HepG2 (cell line): ENCODE results near the gene IFT122. TPM values are rescaled to one million over a fixed set of nuclear protein-coding genes. Genes with fewer than 3 reads are reported as not detected.

Source experiments
- ATF5 ChIP-seq: sonication (generic); formaldehyde crosslinking; IDR thresholded peaks from 2 replicates; pipeline ENCODE4 v1.4.0; 2020; ENCODE audit warnings: mild to moderate bottlenecking, low read depth, missing genetic modification reagents
- CREBL2 ChIP-seq: sonication (generic); formaldehyde crosslinking; IDR thresholded peaks from 2 replicates; pipeline ENCODE4 v1.8.1; 2023; ENCODE audit warnings: missing genetic modification reagents, mild to moderate bottlenecking, borderline replicate concordance
- HBP1 ChIP-seq: IDR thresholded peaks from 2 replicates; pipeline ENCODE4 v1.6.1; 2016; ENCODE audit warnings: low read depth, control low read depth
- HMGXB3 ChIP-seq: sonication (generic); formaldehyde crosslinking; IDR thresholded peaks from 2 replicates; pipeline ENCODE4 v1.4.0; 2020; ENCODE audit warnings: missing genetic modification reagents, borderline replicate concordance
- HOXA3 ChIP-seq: sonication (generic); formaldehyde crosslinking; IDR thresholded peaks from 2 replicates; pipeline ENCODE4 v1.5.0; 2020; ENCODE audit warnings: missing genetic modification reagents
- KDM1A ChIP-seq: IDR thresholded peaks from 2 replicates; pipeline ENCODE4 v1.6.1; 2016; ENCODE audit warnings: missing compliant biosample characterization
- KDM3A ChIP-seq: IDR thresholded peaks from 2 replicates; pipeline ENCODE4 v1.6.1; 2018; ENCODE audit warnings: low read depth, missing compliant biosample characterization
- NFIB ChIP-seq: sonication (generic); formaldehyde crosslinking; IDR thresholded peaks from 2 replicates; pipeline ENCODE4 v1.9.0; 2021; ENCODE audit warnings: missing genetic modification reagents, mild to moderate bottlenecking, borderline replicate concordance
- ONECUT2 ChIP-seq: sonication (generic); formaldehyde crosslinking; IDR thresholded peaks from 2 replicates; pipeline ENCODE4 v1.4.0; 2020; ENCODE audit warnings: missing genetic modification reagents
- RARA ChIP-seq: IDR thresholded peaks from 2 replicates; pipeline ENCODE4 v1.6.1; 2016; ENCODE audit warnings: missing genetic modification reagents, missing compliant biosample characterization
- RFX3 ChIP-seq: IDR thresholded peaks from 2 replicates; pipeline ENCODE4 v1.6.1; 2016; ENCODE audit warnings: missing biosample characterization, missing genetic modification reagents
- SOX5 ChIP-seq: IDR thresholded peaks from 2 replicates; pipeline ENCODE4 v1.6.1; 2016; ENCODE audit warnings: borderline replicate concordance
- TOE1 ChIP-seq: sonication (generic); formaldehyde crosslinking; IDR thresholded peaks from 2 replicates; pipeline ENCODE4 v1.4.0; 2020; ENCODE audit warnings: mild to moderate bottlenecking, missing genetic modification reagents
- ZBTB10 ChIP-seq: sonication (generic); formaldehyde crosslinking; IDR thresholded peaks from 2 replicates; pipeline ENCODE4 v1.4.0; 2020; ENCODE audit warnings: missing genetic modification reagents, borderline replicate concordance
- ZBTB20 ChIP-seq: sonication (generic); formaldehyde crosslinking; IDR thresholded peaks from 2 replicates; pipeline ENCODE4 v1.8.1; 2023; ENCODE audit warnings: missing genetic modification reagents, low read depth, mild to moderate bottlenecking, borderline replicate concordance
- ZFP36L2 ChIP-seq: sonication (generic); formaldehyde crosslinking; IDR thresholded peaks from 2 replicates; pipeline ENCODE4 v1.4.0; 2020; ENCODE audit warnings: missing genetic modification reagents
- ZNF556 ChIP-seq: sonication (generic); formaldehyde crosslinking; IDR thresholded peaks from 2 replicates; pipeline ENCODE4 v1.4.0; 2020; ENCODE audit warnings: mild to moderate bottlenecking, missing genetic modification reagents, borderline replicate concordance
- ZNF598 ChIP-seq: sonication (generic); formaldehyde crosslinking; IDR thresholded peaks from 2 replicates; pipeline ENCODE4 v1.5.1; 2020; ENCODE audit warnings: mild to moderate bottlenecking, missing genetic modification reagents, borderline replicate concordance
- ZNF672 ChIP-seq: sonication (generic); formaldehyde crosslinking; IDR thresholded peaks from 2 replicates; pipeline ENCODE4 v1.8.1; 2022; ENCODE audit warnings: missing genetic modification reagents
- ZNF772 ChIP-seq: sonication (generic); formaldehyde crosslinking; IDR thresholded peaks from 2 replicates; pipeline ENCODE4 v1.5.0; 2020; ENCODE audit warnings: mild to moderate bottlenecking, missing genetic modification reagents
- polyA plus RNA-seq, 8 experiments: library from polyadenylated mRNA; depleted of rRNA in 3 of 8; stranded (reverse) in 7 of 8; unstranded in 1 of 8; fragments of >200 nt; fragmentation: Illumina TruSeq in 4 of 8; extraction: Trizol in 4 of 8; gene quantifications; 2 replicates each; pipeline versions ENCODE4 v1.2.1 to v1.2.3, GENCODE V29; 2011 to 2016; ENCODE audit warnings: low read depth in 4 of 8, missing spikeins in 1 of 8, mixed read lengths in 1 of 8; ENCODE audit not compliant: insufficient read depth in 1 of 8
- total RNA-seq, 5 experiments: library from RNA; depleted of rRNA; stranded (reverse); fragments of >200 nt; fragmentation: Illumina TruSeq; extraction: Trizol; gene quantifications; 2 replicates each; pipeline ENCODE4 v1.2.3, GENCODE V29; 2016; ENCODE audit warnings: low read depth in 1 of 5

IFT122 gene
- total and polyA plus RNA-seq, 2 of the 13 experiments (the other 11 are each of a cell fraction or from before 2014, with no cell fraction given), result 10.1 to 10.3 TPM

GRCh38 chr3:129490273-129490675 lies 50.2 kb downstream of the IFT122 start (continued):
- TF ChIP-seq ZBTB10 (CRISPR knock-in tag), result no peak
- 0 out of 2 replicates have a peak, but pooled peaks have one; percentile 12 for TF ChIP-seq RARA (CRISPR knock-in tag)
- no peak for TF ChIP-seq ZFP36L2 (CRISPR knock-in tag)
- TF ChIP-seq ZNF598 (CRISPR knock-in tag), result 0 out of 2 replicates have a peak, but pooled peaks have one; percentile 39
- no peak for TF ChIP-seq HMGXB3 (CRISPR knock-in tag)
- TF ChIP-seq HBP1, result no peak
- TF ChIP-seq KDM3A (CRISPR knock-in tag), result peak; percentile 72; the same call in 1 of the 2 replicates
- no peak for TF ChIP-seq KDM1A
- no peak for TF ChIP-seq ATF5 (CRISPR knock-in tag)
- no peak for TF ChIP-seq CREBL2 (CRISPR knock-in tag)
- TF ChIP-seq RFX3 (CRISPR knock-in tag), result no peak
- TF ChIP-seq TOE1 (CRISPR knock-in tag), result no peak
- TF ChIP-seq NFIB (CRISPR knock-in tag), result no peak
- TF ChIP-seq ONECUT2 (CRISPR knock-in tag), result no peak
- peak; percentile 50; the same call in 1 of the 2 replicates for TF ChIP-seq SOX5
- no peak for TF ChIP-seq ZNF556 (CRISPR knock-in tag)
- no peak for TF ChIP-seq ZNF672 (CRISPR knock-in tag)
- TF ChIP-seq ZNF772, result 0 out of 2 replicates have a peak, but pooled peaks have one; percentile 29
- TF ChIP-seq ZBTB20, result no peak
- 0 out of 2 replicates have a peak, but pooled peaks have one; percentile 39 for TF ChIP-seq HOXA3
